CD4-positive, alpha-beta T cell (primary cell): ENCODE results near the gene RASGRF2. TPM values are rescaled to one million over a fixed set of nuclear protein-coding genes. Genes with fewer than 3 reads are reported as not detected.

Experiments
- ATAC-seq: fragments of 200-7000 bp; cut with Tn5 transposase; one replicate; pipeline ENCODE4 v1.10.0; 2022; ENCODE audit warnings: mild to moderate bottlenecking; ENCODE audit not compliant: poor library complexity
- CTCF ChIA-PET: fragments of 350-600 bp; sonication (Branson Sonifier 250); formaldehyde crosslinking; loops from one replicate; lab custom pipeline; 2021; ENCODE audit warnings: antibody characterized with exemption, inconsistent platforms; lab: Charles Lee
- POLR2A ChIA-PET: fragments of 350-600 bp; sonication (Branson Sonifier 250); formaldehyde crosslinking; loops from one replicate; lab custom pipeline; 2021; ENCODE audit warnings: antibody characterized with exemption, inconsistent platforms; lab: Charles Lee
- DNase-seq, 14 experiments: peaks; one replicate each; pipeline ENCODE4 v3.0.0-alpha.2; 2013 to 2020; ENCODE audit warnings: mixed read lengths in 2 of 14
- H3K27ac ChIP-seq, 2 donors: one replicate each; pipeline versions ENCODE4 v1.5.1 to v1.7.0; 2013; ENCODE audit warnings: low read length in 2 of 2, low read depth in 1 of 2, mild to moderate bottlenecking in 1 of 2
- H3K27me3 ChIP-seq, 2 experiments: 1 replicate in 1 of 2; 2 replicates in 1 of 2; pipeline versions ENCODE4 v1.6.1 to v1.7.0; 2013; ENCODE audit warnings: low read length in 2 of 2, control low read depth in 1 of 2, mild to moderate bottlenecking in 1 of 2, moderate library complexity in 1 of 2; ENCODE audit not compliant: insufficient read depth in 2 of 2, control insufficient read depth in 1 of 2
- H3K36me3 ChIP-seq: one replicate; pipeline ENCODE4 v1.6.1; 2013; ENCODE audit warnings: low read length, control low read depth; ENCODE audit not compliant: insufficient read depth
- H3K4me1 ChIP-seq: one replicate; pipeline ENCODE4 v1.6.1; 2013; ENCODE audit warnings: low read length, control low read depth; ENCODE audit not compliant: insufficient read depth
- H3K4me3 ChIP-seq: one replicate; pipeline ENCODE4 v1.5.1; 2013; ENCODE audit warnings: mild to moderate bottlenecking, low read length, moderate library complexity
- H3K9me3 ChIP-seq, 2 experiments: 1 replicate in 1 of 2; 2 replicates in 1 of 2; pipeline versions ENCODE4 v1.6.1 to v1.7.0; 2013; ENCODE audit warnings: low read length in 2 of 2, mild to moderate bottlenecking in 2 of 2, control low read depth in 1 of 2, moderate library complexity in 1 of 2; ENCODE audit not compliant: control insufficient read depth in 1 of 2, insufficient read depth in 1 of 2
- H3K27ac Mint-ChIP-seq: one replicate; pipeline ENCODE4 v1.8.0; 2020; ENCODE audit warnings: mixed read lengths
- H3K27me3 Mint-ChIP-seq: one replicate; pipeline ENCODE4 v1.8.0; 2021; ENCODE audit warnings: mixed read lengths
- H3K36me3 Mint-ChIP-seq: one replicate; pipeline ENCODE4 v1.8.0; 2021; ENCODE audit warnings: low read depth, mixed read lengths
- H3K4me1 Mint-ChIP-seq: one replicate; pipeline ENCODE4 v1.8.0; 2021; ENCODE audit warnings: low read depth, mixed read lengths
- H3K4me3 Mint-ChIP-seq: one replicate; pipeline ENCODE4 v1.8.0; 2020; ENCODE audit warnings: mild to moderate bottlenecking, mixed read lengths
- H3K9me3 Mint-ChIP-seq: one replicate; pipeline ENCODE4 v1.8.0; 2020; ENCODE audit warnings: mixed read lengths
- CTCF ChIP-seq: fragments of 200-600 bp; IDR thresholded peaks from one replicate; pipeline ENCODE4 v1.8.0; 2022; ENCODE audit warnings: antibody characterized with exemption, mild to moderate bottlenecking
- intact Hi-C, 2 experiments: fragments of 100-400 bp; cut with DNase I in 1 of 2; cut with micrococcal nuclease in 1 of 2; formaldehyde crosslinking; loops; one replicate each; pipeline versions ENCODE4 v1.15.1 to v1.9.0; 2023 to 2025; cut with DNase I, micrococcal nuclease
- total RNA-seq, 174 experiments: library from RNA in 2 of 174; stranded (reverse) in 2 of 174; gene quantifications; one replicate each; pipeline ENCODE4 v1.2.3 and lab custom pipeline; 2021 to 2026

RASGRF2 gene
- total RNA-seq, 2 experiments from 2014 or later = 21.9 to 24.9 TPM

DNA sequence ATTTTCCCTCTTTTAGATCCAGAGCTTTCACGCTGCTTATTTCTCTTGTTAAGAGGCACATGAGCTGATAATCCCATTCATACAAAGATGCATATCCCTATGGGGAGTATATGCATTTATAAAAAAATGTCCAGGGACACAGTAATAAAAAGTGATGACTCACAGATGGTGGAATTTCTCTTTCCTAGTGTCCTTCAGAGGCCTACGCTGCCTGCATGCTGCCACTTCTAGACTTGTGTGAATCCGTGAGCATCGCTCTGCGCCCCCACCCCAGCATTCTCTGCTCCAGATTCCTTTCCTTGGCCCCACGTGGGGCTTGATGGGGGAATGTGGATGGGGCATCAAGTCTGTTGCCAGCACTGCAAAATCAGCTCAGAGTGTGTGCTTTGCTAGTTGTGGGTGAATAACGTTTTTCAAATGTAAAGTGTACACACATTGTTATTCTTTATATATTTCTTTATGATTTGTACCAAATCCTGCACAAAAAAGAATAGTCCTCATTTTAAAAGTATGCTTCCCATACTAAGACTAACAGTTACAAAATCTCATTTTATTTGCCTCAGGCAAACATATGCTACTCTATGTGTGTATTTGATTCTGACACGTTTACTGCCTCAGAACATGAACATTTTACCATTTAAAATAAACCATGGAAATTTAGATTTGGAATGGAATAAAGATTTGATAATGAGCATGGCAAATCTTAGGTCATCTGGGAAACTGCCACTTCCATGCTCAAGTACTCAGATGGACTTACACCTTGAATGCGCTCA lies 22.4 kb upstream of the RASGRF2 start:
- Mint-ChIP-seq H3K36me3 (no peaks in the 10 kb centered on the region), H3K27ac (no peak overlapping the region), H3K9me3 (no peaks in the 10 kb centered on the region), H3K4me3 (no peak overlapping the region), H3K27me3 (no peaks in the 10 kb centered on the region), H3K4me1 (peaks cover 8% of the 10 kb centered on the region)
- ChIA-PET CTCF (no interaction called here), POLR2A (no interaction called here)
- Histone ChIP-seq H3K27me3 (no peaks in the 10 kb centered on the region), H3K4me1 (peaks cover 4% of the 10 kb centered on the region), H3K4me3 (no peak overlapping the region), H3K27ac (no peak overlapping the region), H3K36me3 (no peaks in the 10 kb centered on the region), H3K9me3 (no peaks in the 10 kb centered on the region)
- no peak for TF ChIP-seq CTCF
- ATAC-seq = no peak
- intact Hi-C loops = loop anchor here in 1 of 2 experiments (10.0 kb wide), 1 partner anchor 257 kb away; no protein-coding TSS in a partner anchor
- no peak for DNase-seq

DNA sequence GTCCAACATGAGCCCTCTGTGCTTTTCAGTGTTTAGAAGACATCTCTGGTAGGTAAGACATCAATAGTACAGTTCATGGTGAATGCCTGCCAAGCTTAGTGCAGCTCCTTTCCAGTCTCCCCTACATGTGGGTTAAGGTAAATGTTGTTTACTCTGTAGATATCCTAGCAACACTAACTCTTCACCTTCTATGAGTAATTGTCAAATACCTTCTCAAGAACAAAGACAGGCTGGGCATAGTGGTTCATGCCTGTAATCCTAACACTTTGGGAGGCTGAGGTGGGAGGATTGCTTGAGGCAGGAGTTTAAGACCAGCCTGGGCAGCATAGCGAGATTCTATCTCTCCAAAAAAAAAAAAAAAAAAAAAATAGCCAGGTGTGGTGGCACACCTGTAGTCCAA lies 18.7 kb upstream of the RASGRF2 start:
- ATAC-seq (no peak), DNase-seq (no peak)
- Histone ChIP-seq H3K36me3 (no peaks in the 10 kb centered on the region), H3K27ac (no peak overlapping the region), H3K4me1 (no peaks in the 10 kb centered on the region), H3K4me3 (no peak overlapping the region), H3K9me3 (no peaks in the 10 kb centered on the region), H3K27me3 (no peaks in the 10 kb centered on the region)
- no peaks in the 10 kb centered on the region for H3K36me3 Mint-ChIP-seq
- intact Hi-C loops = no loop called here
- no peaks in the 10 kb centered on the region for H3K27me3 Mint-ChIP-seq
- H3K27ac Mint-ChIP-seq = no peak overlapping the region
- no peak overlapping the region for H3K4me3 Mint-ChIP-seq
- no peaks in the 10 kb centered on the region for H3K4me1 Mint-ChIP-seq
- ChIA-PET POLR2A (no interaction called here), CTCF (no interaction called here)
- no peaks in the 10 kb centered on the region for H3K9me3 Mint-ChIP-seq
- no peak for TF ChIP-seq CTCF

- POLR2A ChIA-PET = no interaction called here
- ATAC-seq = no peak
- Mint-ChIP-seq H3K27me3 (no peaks in the 10 kb centered on the region), H3K4me1 (peaks cover 2% of the 10 kb centered on the region), H3K36me3 (no peaks in the 10 kb centered on the region), H3K27ac (no peak overlapping the region), H3K9me3 (no peaks in the 10 kb centered on the region), H3K4me3 (no peak overlapping the region)
- no peaks in the 10 kb centered on the region for H3K36me3 ChIP-seq
- H3K27ac ChIP-seq = no peak overlapping the region
- no peak overlapping the region for H3K4me3 ChIP-seq
- intact Hi-C loops = no loop called here
- no peaks in the 10 kb centered on the region for H3K27me3 ChIP-seq
- no peak for TF ChIP-seq CTCF
- no peak for DNase-seq
- H3K9me3 ChIP-seq = no peaks in the 10 kb centered on the region
- no peaks in the 10 kb centered on the region for H3K4me1 ChIP-seq
- CTCF ChIA-PET = no interaction called here
Observed at GRCh38 chr5:80951366-80951765, 8.8 kb upstream of the RASGRF2 start.
